H9 (cell line): Measurements from ENCODE around the gene SERPINC1. TPM values are rescaled to one million over a fixed set of nuclear protein-coding genes. Genes with fewer than 3 reads are reported as not detected.

Source experiments
- DNase-seq: peaks from one replicate; pipeline ENCODE4 v3.0.0-alpha.2; 2017
- H2AFZ ChIP-seq: one replicate; pipeline ENCODE4 v1.6.1; 2013; ENCODE audit warnings: mild to moderate bottlenecking, low read length, control low read depth, moderate library complexity
- H2AK5ac ChIP-seq: 2 replicates; pipeline ENCODE4 v1.6.1; 2013; ENCODE audit warnings: low read length, control low read depth, mixed read lengths; ENCODE audit not compliant: insufficient read length
- H2BK120ac ChIP-seq: one replicate; pipeline ENCODE4 v1.6.1; 2013; ENCODE audit warnings: low read depth, mild to moderate bottlenecking, low read length, control low read depth, inconsistent platforms; ENCODE audit not compliant: poor library complexity, severe bottlenecking
- H2BK12ac ChIP-seq: 2 replicates; pipeline ENCODE4 v1.6.1; 2013; ENCODE audit warnings: low read length, control low read depth, mixed read lengths, low read depth; ENCODE audit not compliant: insufficient read length
- H2BK15ac ChIP-seq: 2 replicates; pipeline ENCODE4 v1.6.1; 2013; ENCODE audit warnings: low read depth, low read length, control low read depth
- H2BK20ac ChIP-seq: one replicate; pipeline ENCODE4 v1.6.1; 2013; ENCODE audit warnings: low read depth, mild to moderate bottlenecking, low read length, control low read depth, inconsistent platforms; ENCODE audit not compliant: poor library complexity, severe bottlenecking
- H2BK5ac ChIP-seq: 2 replicates; pipeline ENCODE4 v1.6.1; 2013; ENCODE audit warnings: low read length, control low read depth, mixed read lengths; ENCODE audit not compliant: insufficient read length
- H3K14ac ChIP-seq: 2 replicates; pipeline ENCODE4 v1.6.1; 2013; ENCODE audit warnings: low read length, control low read depth; ENCODE audit not compliant: insufficient read depth
- H3K18ac ChIP-seq: 2 replicates; pipeline ENCODE4 v1.6.1; 2013; ENCODE audit warnings: low read depth, mild to moderate bottlenecking, mixed read lengths, low read length, control low read depth; ENCODE audit not compliant: insufficient read length
- H3K23ac ChIP-seq: 2 replicates; pipeline ENCODE4 v1.6.1; 2013; ENCODE audit warnings: low read length, control low read depth, mixed read lengths, low read depth; ENCODE audit not compliant: insufficient read length
- H3K23me2 ChIP-seq: 2 replicates; pipeline ENCODE4 v1.6.1; 2013; ENCODE audit warnings: low read depth, mild to moderate bottlenecking, mixed read lengths, low read length, control low read depth; ENCODE audit not compliant: insufficient read length, poor library complexity, severe bottlenecking
- H3K27ac ChIP-seq: 2 replicates; pipeline ENCODE4 v1.5.1; 2013; ENCODE audit warnings: low read length, control low read depth, mixed read lengths, low read depth; ENCODE audit not compliant: insufficient read length
- H3K27me3 ChIP-seq: 2 replicates; pipeline ENCODE4 v1.6.1; 2013; ENCODE audit warnings: low read length, control low read depth, inconsistent platforms; ENCODE audit not compliant: insufficient read depth
- H3K4ac ChIP-seq: 2 replicates; pipeline ENCODE4 v1.6.1; 2013; ENCODE audit warnings: low read depth, mild to moderate bottlenecking, control low read depth, inconsistent platforms, low read length, moderate library complexity
- H3K4me1 ChIP-seq: 2 replicates; pipeline ENCODE4 v1.6.1; 2013; ENCODE audit warnings: low read length, control low read depth, inconsistent platforms; ENCODE audit not compliant: insufficient read depth
- H3K4me2 ChIP-seq: 2 replicates; pipeline ENCODE4 v1.6.1; 2013; ENCODE audit warnings: low read length, control low read depth, mixed read lengths; ENCODE audit not compliant: insufficient read length, insufficient read depth
- H3K56ac ChIP-seq: 2 replicates; pipeline ENCODE4 v1.6.1; 2013; ENCODE audit warnings: low read depth, mild to moderate bottlenecking, mixed read lengths, low read length, control low read depth; ENCODE audit not compliant: insufficient read length
- H3K79me1 ChIP-seq: 2 replicates; pipeline ENCODE4 v1.6.1; 2013; ENCODE audit warnings: low read depth, mild to moderate bottlenecking, moderate library complexity, low read length, control low read depth, inconsistent platforms; ENCODE audit not compliant: insufficient read depth, poor library complexity, severe bottlenecking
- H3K79me2 ChIP-seq: 2 replicates; pipeline ENCODE4 v1.6.1; 2013; ENCODE audit warnings: low read length, control low read depth, inconsistent platforms; ENCODE audit not compliant: insufficient read depth
- H3K9ac ChIP-seq: 2 replicates; pipeline ENCODE4 v1.6.1; 2013; ENCODE audit warnings: low read length, control low read depth, mixed read lengths; ENCODE audit not compliant: insufficient read length; ENCODE audit errors: extremely low read depth
- H3K9me3 ChIP-seq: one replicate; pipeline ENCODE4 v1.6.1; 2013; ENCODE audit warnings: low read depth, low read length, inconsistent platforms; ENCODE audit not compliant: control insufficient read depth
- H3T11ph ChIP-seq: one replicate; pipeline ENCODE4 v1.6.1; 2013; ENCODE audit warnings: mild to moderate bottlenecking, low read length, control low read depth, inconsistent platforms
- H4K20me1 ChIP-seq: one replicate; pipeline ENCODE4 v1.6.1; 2013; ENCODE audit not compliant: control insufficient read depth, insufficient read length, insufficient read depth
- H4K5ac ChIP-seq: 2 replicates; pipeline ENCODE4 v1.6.1; 2013; ENCODE audit warnings: low read depth, mild to moderate bottlenecking, mixed read lengths, low read length, control low read depth; ENCODE audit not compliant: insufficient read length
- H4K8ac ChIP-seq: replicated peaks from 2 replicates; pipeline ENCODE4 v1.6.1; 2013; ENCODE audit warnings: low read length, control low read depth, mixed read lengths, low read depth; ENCODE audit not compliant: insufficient read length
- H4K91ac ChIP-seq: 2 replicates; pipeline ENCODE4 v1.6.1; 2013; ENCODE audit warnings: low read depth, mild to moderate bottlenecking, moderate library complexity, mixed read lengths, low read length, control low read depth; ENCODE audit not compliant: insufficient read length
- H3K27ac Mint-ChIP-seq, 3 experiments: 2 replicates in 2 of 3; 3 replicates in 1 of 3; pipeline ENCODE4 v1.8.0; 2020 to 2021; ENCODE audit warnings: mixed read lengths in 3 of 3, mild to moderate bottlenecking in 1 of 3, moderate library complexity in 1 of 3
- H3K27me3 Mint-ChIP-seq: 2 replicates; pipeline ENCODE4 v1.8.0; 2021; ENCODE audit warnings: low read depth, mild to moderate bottlenecking, moderate library complexity, mixed read lengths
- H3K36me3 Mint-ChIP-seq, 3 experiments: 2 replicates in 2 of 3; 3 replicates in 1 of 3; pipeline ENCODE4 v1.8.0; 2020 to 2021; ENCODE audit warnings: low read depth in 3 of 3, mixed read lengths in 3 of 3; ENCODE audit not compliant: insufficient read depth in 1 of 3
- H3K4me1 Mint-ChIP-seq, 2 experiments: 2 replicates each; pipeline ENCODE4 v1.8.0; 2020; ENCODE audit warnings: mixed read lengths in 2 of 2
- H3K4me3 Mint-ChIP-seq, 2 experiments: 2 replicates in 1 of 2; 3 replicates in 1 of 2; pipeline ENCODE4 v1.8.0; 2020 to 2021; ENCODE audit warnings: mild to moderate bottlenecking in 2 of 2, mixed read lengths in 2 of 2, moderate library complexity in 1 of 2
- H3K9me3 Mint-ChIP-seq, 2 experiments: 2 replicates in 1 of 2; 3 replicates in 1 of 2; pipeline ENCODE4 v1.8.0; 2020; ENCODE audit warnings: mild to moderate bottlenecking in 2 of 2, mixed read lengths in 2 of 2, moderate library complexity in 1 of 2
- total RNA-seq: library from RNA; stranded (reverse); gene quantifications from 2 replicates; pipeline ENCODE4 v1.2.1, GENCODE V29; 2021
- TF ChIP-seq, protein P1 (sequence below): fragments of 200-600 bp; sonication (generic); conservative IDR thresholded peaks from 3 replicates; pipeline ENCODE4 v1.8.0; 2021; ENCODE audit warnings: antibody characterized with exemption, mild to moderate bottlenecking

SERPINC1 gene
- total RNA-seq, 1 experiment from 2014 or later, result not detected

DNA sequence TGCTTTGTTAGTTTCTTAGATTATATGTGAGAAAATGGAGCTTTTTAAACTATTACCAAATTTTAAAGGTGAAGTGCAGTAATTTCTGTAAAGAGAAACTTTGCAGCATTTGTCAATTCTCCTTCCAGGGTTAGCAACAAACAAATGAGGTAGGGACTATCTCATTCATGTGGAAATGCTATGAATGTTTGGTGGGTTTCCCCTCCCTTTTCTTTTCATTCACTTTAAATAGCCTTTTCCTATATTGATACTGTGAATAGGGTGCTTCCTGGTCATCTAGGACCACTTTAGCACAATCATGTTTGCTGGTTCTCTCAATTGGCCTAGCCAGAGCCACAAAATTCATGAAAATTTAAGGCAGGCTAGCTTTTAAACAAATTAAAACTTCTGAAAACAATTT is 28.4 kb downstream of the SERPINC1 start:
- TF ChIP-seq, protein P1, sequence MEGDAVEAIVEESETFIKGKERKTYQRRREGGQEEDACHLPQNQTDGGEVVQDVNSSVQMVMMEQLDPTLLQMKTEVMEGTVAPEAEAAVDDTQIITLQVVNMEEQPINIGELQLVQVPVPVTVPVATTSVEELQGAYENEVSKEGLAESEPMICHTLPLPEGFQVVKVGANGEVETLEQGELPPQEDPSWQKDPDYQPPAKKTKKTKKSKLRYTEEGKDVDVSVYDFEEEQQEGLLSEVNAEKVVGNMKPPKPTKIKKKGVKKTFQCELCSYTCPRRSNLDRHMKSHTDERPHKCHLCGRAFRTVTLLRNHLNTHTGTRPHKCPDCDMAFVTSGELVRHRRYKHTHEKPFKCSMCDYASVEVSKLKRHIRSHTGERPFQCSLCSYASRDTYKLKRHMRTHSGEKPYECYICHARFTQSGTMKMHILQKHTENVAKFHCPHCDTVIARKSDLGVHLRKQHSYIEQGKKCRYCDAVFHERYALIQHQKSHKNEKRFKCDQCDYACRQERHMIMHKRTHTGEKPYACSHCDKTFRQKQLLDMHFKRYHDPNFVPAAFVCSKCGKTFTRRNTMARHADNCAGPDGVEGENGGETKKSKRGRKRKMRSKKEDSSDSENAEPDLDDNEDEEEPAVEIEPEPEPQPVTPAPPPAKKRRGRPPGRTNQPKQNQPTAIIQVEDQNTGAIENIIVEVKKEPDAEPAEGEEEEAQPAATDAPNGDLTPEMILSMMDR, result no peak
- Mint-ChIP-seq H3K27me3 (no peaks in the 10 kb centered on the region), H3K36me3 (peaks cover 10 to 19% (median 13%) of the 10 kb centered on the region in 3 experiments; a peak in 6 of 7 replicates), H3K4me1 (peaks cover 16 to 20% of the 10 kb centered on the region in 2 experiments), H3K4me3 (no peak overlapping the region), H3K27ac (peak overlapping the region; percentile 15 to 72 (median 55); a peak in 1 of 7 replicates), H3K9me3 (no peaks in the 10 kb centered on the region)
- Histone ChIP-seq H2BK5ac (no peak overlapping the region), H3K4me2 (no peak overlapping the region), H3K27me3 (no peaks in the 10 kb centered on the region), H2BK120ac (no peak overlapping the region), H3K4ac (no peak overlapping the region), H2BK20ac (no peak overlapping the region), H3K56ac (no peak overlapping the region), H2BK12ac (no peak overlapping the region), H4K8ac (no peak overlapping the region), H4K91ac (no peak overlapping the region), H2BK15ac (no peak overlapping the region), H3K18ac (no peak overlapping the region), H3T11ph (no peak overlapping the region), H3K79me2 (no peaks in the 10 kb centered on the region; the same call in 1 of the 2 replicates), H4K5ac (no peak overlapping the region), H2AK5ac (no peak overlapping the region), H3K79me1 (no peaks in the 10 kb centered on the region), H3K14ac (no peak overlapping the region), H3K9me3 (no peaks in the 10 kb centered on the region), H3K23ac (no peak overlapping the region), H3K4me1 (peaks cover 6% of the 10 kb centered on the region; the same call in 1 of the 2 replicates), H3K9ac (no peak overlapping the region), H3K23me2 (no peaks in the 10 kb centered on the region), H4K20me1 (no peaks in the 10 kb centered on the region), H2AFZ (no peak overlapping the region), H3K27ac (no peak overlapping the region)
- no peak for DNase-seq
